Activated T-cell treated with anti-CD3 and anti-CD28 coated beads for 4 hours (primary cell): Measurements from ENCODE around the gene DCTN3.
"Not testable (repeated sequence)": the region's sequence is repeated elsewhere in the genome, so short reads cannot be mapped to it uniquely, and the experiment has no call there.

Experiments used
- DNase-seq: peaks from one replicate; pipeline ENCODE4 v3.0.0-alpha.2; 2020

The DCTN3 gene

DNA sequence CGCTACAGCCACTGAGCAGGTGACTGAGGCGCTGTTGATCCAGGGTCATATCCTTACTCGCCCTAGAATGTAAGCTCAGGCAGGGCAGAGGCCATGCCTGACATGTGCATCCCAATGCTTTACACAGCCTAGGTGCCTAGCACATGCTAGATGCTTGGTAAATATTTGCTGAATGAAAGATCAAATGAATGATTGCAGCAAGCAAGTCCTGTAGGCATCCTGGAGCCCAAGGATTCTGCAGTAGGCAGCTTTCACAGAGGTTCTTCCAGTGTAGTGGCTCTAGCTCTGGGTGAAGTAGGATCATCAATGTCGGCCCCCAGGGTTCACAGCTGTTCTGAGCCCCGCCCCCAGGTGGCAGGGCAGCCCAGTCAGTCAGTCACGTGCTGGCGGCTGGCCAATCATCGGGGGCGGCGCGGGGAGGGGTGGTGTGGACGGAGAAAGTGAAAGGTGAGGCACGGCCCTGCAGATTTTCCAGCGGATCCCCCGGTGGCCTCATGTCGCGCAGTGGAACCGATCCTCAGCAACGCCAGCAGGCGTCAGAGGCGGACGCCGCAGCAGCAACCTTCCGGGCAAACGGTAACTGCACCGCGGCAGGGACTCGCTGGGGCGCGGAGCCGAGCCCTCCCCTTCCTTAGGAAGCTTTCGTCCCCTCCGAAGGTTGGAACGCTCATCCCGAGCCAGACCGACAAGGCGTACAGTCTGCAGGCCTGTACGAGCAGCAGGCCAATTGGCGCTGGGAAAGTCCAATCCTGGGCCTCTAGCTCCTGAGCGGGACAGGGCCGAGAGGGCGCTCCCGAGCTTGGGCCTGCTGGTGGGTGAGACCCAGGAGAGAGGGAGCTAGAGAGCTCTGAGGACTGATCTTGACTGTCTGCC lies 26.2 kb upstream of the DCTN3 start, which contains the start of gene GALT:
GALT (plus strand) TSS at position 465 of the 873 bp plus-strand sequence; CDS start at position 495, 30 bp downstream.
- peak; percentile 98 for DNase-seq

DNA sequence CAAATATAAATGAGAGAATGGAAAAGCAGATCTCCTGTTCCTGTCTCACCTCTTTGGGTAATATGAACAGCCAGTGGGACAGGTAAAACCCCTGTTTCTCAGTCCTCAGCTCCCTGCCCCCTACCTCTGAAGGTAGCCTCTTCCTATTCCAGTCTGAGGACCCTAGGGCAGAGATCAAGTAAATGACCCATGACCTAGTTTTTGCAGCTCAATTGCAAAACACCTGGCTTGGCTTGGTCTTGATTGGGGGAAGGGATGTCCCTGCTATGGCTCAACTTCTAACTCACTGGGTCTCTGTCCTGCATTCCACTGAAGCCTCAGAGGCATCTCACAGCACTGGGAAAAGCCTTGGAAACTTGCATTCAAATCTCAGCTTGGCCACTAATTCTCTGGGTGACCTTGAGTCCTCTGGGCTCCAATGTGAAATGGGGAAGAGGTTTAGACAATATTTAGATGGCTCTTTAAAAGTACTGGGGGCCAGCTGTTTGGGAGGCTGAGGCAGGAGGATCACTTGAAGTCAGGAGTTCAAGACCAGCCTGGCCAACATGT lies 24.5 kb upstream of the DCTN3 start:
- no peak for DNase-seq

DNA sequence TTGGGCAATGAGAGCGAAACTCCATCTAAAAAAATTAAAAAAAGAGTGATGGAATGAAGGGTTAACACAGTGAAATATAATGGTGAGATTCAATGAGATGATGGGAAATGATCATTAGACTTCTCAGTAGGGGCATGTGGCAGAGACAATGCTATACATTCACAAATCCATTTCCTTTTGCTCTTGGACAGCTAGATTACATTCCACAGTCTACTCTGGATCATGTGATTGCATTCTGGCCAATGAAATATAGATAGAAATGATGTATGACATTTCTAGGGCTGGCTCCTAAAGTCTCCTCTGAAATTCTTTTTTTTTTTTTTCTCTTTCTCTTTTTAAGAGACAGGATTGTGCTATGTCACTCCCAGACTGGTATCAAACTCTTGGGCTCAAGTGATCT lies 22.4 kb upstream of the DCTN3 start:
- no peak for DNase-seq

DNA sequence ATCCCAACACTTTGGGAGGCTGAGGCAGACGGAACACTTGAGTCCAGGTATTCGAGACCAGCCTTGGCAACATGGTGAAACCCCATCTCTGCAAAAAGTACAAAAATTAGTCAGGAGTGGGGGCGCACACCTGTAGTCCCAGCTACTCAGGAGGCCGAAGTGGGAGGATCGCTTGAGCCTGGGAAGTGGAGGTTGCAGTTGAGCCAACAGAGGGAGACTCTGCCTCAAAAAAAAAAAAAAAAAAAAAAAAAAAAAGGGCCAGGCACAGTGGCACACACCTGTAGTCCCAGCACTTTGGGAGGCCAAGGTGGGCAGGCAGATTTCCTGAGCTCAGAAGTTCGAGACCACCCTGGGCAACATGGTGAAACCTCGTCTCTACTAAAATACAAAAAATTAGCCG lies 19.0 kb upstream of the DCTN3 start:
- not testable (repeated sequence) for DNase-seq

DNA sequence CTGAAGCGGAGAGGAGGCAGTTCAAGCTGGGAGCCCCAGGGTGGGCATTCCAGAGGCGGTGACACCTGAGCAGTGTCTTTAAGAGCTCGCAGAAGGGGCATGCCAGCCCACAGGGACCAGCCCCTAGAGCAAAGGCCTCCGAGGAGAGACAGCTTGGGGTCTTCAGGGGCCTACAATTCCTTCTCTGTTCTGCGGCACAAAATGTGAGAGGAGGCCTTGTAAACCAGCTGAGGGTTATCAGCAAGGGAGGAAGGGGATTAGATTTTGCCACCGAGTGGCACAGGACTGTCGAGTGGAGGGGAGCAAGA lies 17.8 kb upstream of the DCTN3 start:
- DNase-seq: no peak

DNA sequence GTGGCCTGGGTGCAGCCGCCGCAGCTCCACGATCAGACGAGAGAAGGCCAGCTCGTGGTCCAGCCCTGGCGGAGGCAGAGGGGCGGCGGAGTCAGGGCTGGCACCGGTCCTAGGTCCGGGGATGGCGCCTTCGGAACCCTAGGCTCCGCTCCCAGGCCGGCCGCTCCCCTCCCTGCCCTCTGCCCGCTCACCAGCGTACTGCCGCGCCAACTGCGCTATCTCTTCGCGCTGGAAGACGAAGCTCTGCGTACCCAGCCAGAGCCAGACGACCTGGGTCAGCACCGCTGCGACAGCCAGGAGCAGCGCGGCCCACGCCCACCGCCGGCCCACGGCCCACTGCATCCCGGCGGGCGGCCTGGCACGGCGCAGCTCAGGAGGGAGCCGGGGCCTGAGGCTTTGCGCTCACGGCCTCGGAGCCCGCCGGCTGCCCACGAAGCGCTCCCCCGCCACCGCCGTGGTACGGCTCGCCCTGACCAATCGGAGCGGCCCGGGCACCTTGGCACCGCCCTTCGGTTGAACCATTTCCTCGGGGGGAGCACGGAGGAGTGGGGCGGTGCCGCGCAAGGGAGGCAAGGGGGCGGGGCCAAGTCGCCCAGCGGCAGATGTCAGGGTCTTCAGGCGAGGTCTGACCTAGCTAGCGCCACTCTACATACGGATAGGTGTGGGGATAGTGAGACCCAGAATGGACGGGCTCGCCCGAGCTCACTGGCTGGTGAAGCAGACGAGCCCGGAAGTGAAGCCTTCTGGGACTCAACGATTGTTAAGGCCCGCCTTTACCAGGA lies 17.3 kb upstream of the DCTN3 start, which contains the start of gene SIGMAR1:
SIGMAR1 (minus strand) TSS at position 432 of the 782 bp plus-strand sequence; CDS start at position 342, 90 bp downstream.
- DNase-seq: peak; percentile 90

DNA sequence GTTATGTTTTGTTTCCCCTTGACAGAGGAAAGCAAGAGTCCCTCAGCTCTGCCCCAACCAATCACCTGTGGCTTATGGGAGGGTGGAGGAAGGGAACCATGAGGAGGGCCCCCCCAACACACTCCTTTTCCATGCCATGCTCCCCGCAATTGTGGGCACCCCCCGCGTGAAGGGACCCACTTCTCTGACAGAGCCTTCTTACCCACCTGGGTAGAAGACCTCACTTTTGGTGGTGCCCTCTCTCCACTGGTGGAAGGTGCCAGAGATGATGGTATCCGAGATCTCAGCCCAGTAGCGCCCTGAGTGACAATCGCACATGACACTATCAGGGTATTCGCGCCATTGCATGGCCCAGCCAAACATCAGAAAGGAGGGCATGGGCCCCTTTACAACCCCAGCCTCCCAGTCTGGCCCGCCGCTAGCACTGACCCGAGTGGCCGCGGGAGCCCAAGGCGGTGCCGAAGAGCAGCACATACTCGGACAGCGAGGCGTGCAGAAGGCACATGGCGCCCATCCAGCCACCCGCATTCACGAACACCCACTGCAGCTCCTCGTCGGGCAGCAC lies 16.6 kb upstream of the DCTN3 start:
- DNase-seq: no peak

DNA sequence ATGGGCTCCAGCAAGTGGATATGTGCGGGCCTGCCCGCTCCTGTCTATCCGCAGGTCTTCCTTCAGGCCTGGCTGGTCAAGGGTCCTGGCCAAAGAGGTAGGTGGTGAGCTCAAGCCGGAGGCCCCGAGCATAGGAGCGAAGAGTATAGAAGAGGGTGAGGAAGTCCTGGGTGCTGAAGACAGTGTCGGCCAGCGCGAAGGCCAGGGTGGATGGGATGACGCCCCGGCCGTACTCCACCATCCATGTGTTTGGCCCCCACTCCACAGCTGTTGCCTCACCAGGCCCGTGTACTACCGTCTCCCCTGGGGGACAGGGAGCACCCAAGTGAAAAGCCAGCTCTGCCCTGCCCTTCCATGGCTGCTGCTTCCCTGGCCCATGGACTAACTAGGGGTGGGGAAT lies 15.3 kb upstream of the DCTN3 start:
- no peak for DNase-seq

DNA sequence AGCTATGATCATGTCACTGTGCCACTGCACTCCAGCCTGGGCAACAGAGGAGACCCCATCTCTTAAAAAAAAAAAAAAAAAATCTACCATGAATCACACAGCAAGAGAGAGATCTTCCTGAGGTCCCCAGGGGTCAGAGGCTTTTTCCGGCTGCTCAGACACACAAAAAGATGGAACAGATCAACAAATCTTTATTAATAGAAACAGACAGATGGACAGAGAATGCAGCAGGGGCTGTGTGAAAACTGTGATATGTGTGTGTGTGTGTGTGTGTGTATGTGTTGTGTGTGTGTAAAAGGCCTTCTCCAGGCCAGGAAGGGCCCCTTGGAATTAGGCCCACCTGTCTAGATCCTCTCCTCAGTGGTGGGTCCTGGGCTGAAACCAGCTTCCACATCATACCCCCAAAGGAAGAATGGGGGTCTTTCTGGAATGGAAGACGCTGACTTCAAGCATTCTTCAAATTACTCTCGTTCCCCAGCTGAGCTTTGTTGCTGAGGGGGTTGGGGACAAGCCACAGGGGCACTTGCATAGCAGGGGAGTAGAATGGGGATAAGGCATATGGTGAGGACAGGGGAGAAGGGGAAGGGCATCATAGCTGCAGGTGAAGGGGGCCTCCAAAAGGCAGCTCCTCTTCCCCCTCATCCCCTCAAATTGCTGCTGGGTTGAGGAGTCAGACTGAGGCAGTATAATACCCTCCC lies 14.4 kb upstream of the DCTN3 start:
- DNase-seq: no peak

DNA sequence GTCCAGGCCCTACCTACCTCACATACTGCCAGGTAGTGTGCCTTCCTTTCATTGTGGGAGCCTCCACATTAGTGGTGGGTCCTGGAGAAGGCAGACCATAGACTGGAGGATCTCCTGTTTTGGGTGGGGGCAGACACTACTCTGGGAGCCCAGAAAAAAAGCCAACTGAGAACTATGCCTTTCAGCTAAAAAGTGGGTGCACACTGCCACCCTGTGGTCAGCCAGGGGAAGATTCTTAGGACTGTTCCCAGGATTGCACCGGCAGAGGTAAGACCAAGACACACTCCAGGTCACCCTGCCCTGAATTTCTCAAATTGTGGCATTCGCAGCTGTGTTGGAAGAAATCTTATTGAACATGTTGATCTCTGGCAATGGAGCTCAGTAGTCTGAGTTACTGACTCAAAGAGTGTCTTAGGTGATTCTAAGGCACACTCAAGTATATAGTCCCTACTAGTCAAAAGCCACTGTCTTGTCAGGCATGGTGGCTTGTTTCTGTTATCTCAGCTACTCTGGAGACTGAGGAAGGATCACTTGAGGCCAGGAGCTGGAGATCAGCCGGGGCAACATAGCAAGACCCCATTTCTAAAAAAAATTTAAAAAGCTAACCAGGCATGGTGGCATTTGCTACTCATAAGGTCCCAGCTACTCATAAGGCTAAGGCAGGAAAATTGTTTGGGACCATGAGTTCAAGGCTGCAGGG lies 13.7 kb upstream of the DCTN3 start:
- DNase-seq: peak; percentile 71

DNA sequence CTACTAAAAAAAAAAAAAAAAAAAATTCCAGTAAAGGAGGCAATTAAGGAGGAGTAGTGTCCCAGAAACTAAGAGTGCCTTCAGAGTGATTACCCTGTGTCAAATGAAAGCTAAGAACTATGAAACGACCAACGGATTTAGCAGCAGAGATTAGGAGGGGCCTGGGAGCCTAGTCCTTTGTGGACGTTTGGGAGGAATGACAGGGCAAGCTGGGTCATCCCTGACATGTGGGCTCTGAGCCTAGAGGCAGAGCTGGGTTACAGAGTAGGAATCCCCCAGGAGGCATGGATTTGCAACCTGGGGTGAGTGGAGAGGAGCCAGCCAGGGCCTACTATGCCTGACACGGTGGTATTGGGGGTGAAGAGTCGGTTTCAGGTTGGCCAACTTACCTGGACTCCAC lies 12.9 kb upstream of the DCTN3 start:
- no peak for DNase-seq

DNA sequence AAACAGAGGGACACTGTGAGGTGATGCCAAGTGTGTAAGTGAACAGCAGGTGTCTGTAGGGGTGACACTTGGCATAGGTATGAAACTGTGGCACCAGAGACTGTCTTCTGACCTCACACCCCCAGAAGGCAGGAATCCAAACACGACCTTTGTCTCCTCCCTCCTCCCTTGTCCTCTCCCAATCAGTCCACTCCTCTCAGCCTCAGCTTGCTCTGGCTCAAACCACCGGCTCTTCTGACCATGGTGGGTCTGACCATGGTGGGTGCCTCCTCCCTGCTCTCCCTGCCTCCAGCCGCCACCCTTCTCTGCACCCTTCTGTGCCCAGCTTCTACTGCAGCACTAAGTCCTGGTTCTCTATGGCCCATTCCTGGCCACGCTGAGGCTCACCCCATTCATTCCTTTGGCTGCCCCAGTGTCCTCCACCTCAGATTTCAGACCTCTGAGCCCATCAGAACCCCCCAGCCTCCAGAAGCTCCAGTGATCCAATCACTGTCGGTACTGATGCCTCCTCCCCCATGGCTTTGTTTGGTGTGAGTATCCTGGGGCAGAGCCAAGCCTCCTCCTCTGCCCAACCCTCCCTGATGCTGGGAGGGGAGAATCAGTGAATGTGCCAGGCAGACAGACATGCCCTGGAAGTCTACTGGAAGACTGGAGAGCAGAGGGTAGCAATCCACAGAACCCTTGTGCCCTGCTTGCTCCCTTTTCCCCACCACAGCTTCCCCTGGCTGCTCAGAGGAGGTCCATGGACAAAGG lies 10.3 kb upstream of the DCTN3 start:
- DNase-seq: no peak

DNA sequence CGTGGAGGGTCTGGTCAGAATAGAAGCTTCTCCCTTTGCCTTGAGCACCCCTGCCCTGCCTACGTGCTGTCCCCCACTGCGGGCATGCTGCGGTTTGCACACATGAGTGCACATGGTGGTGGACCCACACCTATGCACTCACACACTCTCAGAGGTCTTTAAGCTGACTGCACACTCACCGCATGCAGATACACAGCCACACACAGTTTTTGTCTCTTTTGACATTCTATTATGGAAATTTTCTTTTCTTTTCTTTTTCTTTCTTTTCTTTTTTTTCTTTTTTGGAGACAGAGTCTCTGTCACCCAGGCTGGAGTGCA lies 9.2 kb upstream of the DCTN3 start:
- no peak for DNase-seq

DNA sequence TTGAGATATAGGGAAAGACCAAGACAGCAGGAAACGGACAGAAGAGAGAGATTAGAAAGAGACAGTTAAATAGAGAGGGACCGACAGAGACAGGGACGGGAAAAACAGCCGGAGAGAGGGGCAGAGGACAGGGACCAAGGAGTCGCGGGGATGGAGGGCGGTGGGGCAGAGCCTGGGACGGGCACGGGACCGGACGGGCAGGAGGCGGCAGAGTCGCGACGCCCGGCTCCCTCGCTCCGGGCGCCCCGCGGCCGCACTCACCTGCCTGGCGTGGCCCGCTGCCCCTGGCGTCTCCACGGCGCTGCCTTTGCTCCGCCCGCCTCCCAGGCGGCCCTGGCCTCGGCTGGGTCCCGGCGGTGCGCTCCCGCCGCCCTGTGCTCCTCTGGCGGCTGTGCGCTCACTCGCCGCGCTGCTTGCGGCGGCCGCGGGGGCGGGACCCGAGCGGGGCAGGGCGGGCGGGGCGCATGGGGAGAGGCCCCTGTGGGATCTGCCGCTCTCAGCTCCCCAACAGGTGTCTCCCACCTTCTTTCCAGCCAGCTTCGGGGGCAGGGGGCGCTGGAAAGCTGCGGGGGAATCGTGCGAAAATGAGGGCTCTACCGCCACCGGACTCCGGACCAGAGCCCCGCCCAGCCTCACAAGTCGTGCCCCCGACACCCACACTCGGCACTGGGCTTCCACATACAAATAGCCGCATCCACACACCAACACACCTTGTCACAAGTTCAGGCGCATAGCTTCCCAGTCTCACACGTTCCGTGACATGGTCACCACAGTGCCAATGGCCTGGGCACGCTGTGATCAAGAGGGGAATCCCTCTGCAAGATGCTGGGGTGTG lies 8.6 kb upstream of the DCTN3 start, which contains the start of gene ARID3C:
ARID3C (minus strand) TSS at position 411 of the 835 bp plus-strand sequence. CDS start 1,052 bp downstream, outside the sequence.
- no peak for DNase-seq

DNA sequence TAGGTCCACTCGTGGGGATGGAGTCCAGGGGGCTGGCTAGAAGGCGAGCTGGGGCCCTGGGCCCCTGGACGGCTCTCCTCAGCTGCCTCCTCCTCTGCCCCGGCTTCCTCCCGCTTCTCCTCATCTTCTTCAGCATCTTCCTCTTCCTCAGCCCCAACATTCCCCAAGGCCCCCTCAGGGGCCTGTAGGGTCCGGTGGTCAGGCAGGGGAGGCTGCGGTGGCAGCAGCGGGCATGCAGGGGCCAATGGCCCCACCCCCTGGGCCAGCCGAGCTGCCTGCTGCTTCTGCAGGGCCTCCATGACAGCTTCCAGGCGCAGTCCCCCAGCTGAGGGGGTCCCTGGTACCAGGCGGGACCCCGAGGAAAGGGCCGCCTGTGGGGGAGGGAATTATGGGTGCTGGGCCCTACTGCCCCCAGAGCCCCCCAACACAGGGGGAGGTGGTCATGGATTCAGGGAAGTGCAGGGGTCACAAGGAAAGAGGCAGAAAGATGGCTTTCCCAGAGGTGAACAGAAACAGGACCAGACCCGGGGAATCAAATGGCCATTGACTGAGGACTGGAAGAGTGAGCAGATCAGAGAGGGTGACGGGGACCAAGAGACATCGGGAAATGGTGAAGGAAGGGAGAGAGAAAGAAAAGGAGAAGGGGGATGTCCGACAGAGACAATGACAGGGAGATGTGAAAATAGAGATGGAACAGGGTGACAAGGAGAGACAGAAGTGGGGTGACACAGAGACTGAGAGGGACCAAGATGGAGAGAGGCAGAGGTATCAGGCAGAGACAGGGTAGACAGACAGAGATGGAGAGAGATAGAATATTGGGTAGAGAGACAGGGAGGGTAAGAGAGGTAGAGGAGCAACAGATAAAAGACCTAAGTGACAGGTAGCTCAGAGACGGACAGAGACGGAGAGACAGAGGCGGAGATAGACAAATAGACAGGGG lies 7.7 kb upstream of the DCTN3 start:
- DNase-seq: no peak

DNA sequence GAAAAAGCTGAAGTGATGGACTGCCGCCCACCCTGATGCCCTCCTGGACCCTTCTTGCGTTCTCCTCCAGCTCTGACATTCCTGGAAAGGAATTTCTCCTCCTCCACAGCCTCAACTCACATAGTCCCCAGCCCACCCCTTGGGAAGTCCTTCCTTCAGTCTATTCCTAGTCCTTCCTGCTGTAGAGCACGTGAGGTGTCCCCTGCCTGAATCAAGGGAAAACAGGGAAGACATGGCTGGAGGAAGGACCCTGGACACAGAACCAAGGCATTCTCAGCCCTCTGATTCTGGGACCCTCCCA lies 4.8 kb upstream of the DCTN3 start:
- DNase-seq: no peak

DNA sequence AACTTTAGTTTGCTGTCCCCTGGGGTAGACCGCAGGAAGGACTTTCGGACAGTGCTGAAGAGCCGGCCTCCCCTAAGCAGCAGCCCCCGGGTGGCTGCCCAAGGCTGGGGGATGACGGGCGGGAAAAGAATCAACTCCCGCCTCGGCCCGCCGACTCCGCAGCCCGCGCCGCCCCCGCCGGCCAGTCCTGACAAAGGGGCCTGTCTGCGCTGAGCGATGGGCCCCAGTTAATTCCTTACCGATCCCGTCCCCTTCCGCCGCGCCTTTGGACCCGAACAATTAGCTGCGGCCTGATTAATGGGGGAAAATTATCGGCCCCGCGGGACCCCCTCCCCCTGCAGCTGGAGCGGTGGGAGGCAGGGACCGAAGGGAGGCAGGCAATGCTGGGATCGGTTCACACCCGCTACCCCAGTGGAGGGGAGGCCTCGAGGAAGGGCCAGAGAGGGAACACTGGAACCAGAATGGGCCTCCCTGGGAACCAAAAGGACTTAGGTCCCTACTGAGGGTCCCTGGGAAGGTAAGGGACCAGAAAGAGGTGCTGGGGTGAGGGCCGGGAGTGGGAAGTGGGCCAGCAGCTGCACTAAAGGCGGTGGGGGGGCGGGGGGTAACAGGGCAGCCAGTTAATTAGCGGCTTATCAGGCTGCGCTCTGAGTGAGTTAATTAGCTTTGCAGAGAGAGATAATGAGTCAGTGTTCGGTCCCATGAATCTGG lies 4.3 kb upstream of the DCTN3 start:
- DNase-seq: no peak

DNA sequence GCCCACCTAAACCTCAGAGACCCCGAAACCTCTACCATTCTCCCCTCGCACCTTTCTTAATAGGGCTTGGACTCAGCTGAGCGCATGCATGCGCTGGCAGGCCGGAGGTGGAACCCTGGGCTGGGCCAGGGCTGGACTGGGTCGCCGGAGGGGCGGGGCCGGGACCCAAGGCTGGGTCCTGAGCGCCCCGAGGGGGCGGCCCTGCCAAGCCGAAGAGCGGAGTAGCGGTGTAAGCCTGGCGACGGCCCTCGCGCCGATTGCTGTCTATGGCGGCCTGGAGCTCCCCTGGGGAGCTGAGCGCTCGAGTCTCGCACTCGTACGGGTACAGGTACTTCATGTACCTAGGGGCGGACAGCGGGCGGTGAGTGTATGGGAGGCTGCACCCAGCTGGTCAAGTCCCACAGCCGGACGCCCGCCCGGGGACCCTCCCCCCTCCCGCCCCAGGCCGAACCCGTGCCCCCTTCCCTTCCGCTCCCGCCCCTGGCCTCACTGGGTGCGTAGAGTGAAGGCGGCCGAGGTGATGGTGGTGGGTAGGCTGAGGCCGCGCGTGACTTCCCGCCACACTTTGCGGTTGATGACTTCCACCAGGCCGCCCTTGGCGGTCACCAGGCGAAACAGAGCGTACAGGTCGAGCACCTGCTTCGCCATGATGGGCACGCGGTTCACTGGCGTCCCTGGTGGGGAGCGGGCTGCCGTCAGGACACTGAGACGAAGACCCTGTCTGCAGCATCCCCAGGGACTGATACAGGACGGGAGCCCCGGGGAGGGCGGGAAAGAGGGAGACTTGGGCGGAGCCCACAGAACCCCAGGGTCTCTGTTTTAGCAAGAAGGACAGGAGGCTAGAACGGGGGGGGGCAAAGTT lies 3.3 kb upstream of the DCTN3 start:
- no peak for DNase-seq
